Neural progenitor cell (in vitro differentiated cells): ENCODE measurements around the gene DOK4. TPM values are rescaled to one million over a fixed set of nuclear protein-coding genes. Genes with fewer than 3 reads are reported as not detected.

ENCODE experiments used
- DNase-seq: peaks from one replicate; pipeline ENCODE4 v3.0.0-alpha.2; 2016; ENCODE audit warnings: low spot score
- H2AFZ ChIP-seq: fragments of 200-600 bp; sonication (generic); replicated peaks from 2 replicates; pipeline ENCODE4 v1.6.1; 2016; ENCODE audit warnings: antibody characterized with exemption
- H3F3A ChIP-seq: fragments of 200-600 bp; sonication (generic); 2 replicates; pipeline ENCODE4 v1.6.1; 2016; ENCODE audit warnings: antibody characterized with exemption, low read depth
- H3K27ac ChIP-seq: fragments of 200-600 bp; sonication (generic); 2 replicates; pipeline ENCODE4 v1.5.1; 2016; ENCODE audit warnings: mild to moderate bottlenecking
- H3K27me3 ChIP-seq: fragments of 200-600 bp; sonication (generic); 2 replicates; pipeline ENCODE4 v1.6.1; 2016; ENCODE audit warnings: mild to moderate bottlenecking, moderate library complexity
- H3K36me3 ChIP-seq: fragments of 200-600 bp; sonication (generic); 2 replicates; pipeline ENCODE4 v1.5.1; 2016
- H3K4me1 ChIP-seq: fragments of 200-600 bp; sonication (generic); 2 replicates; pipeline ENCODE4 v1.6.1; 2016; ENCODE audit warnings: mixed run types
- H3K4me2 ChIP-seq: fragments of 200-600 bp; sonication (generic); 2 replicates; pipeline ENCODE4 v1.6.1; 2016
- H3K4me3 ChIP-seq: fragments of 200-600 bp; sonication (generic); 2 replicates; pipeline ENCODE4 v1.5.1; 2016
- H3K79me2 ChIP-seq: fragments of 200-600 bp; sonication (generic); 2 replicates; pipeline ENCODE4 v1.6.1; 2016; ENCODE audit warnings: low read depth
- H3K9ac ChIP-seq: fragments of 200-600 bp; sonication (generic); 2 replicates; pipeline ENCODE4 v1.6.1; 2016
- H3K9me3 ChIP-seq: fragments of 200-600 bp; sonication (generic); 2 replicates; pipeline ENCODE4 v1.5.1; 2016; ENCODE audit warnings: low read depth
- H4K20me1 ChIP-seq: fragments of 200-600 bp; sonication (generic); 2 replicates; pipeline ENCODE4 v1.6.1; 2016; ENCODE audit warnings: low read depth
- H3K27ac Mint-ChIP-seq: 3 replicates; pipeline ENCODE4 v1.8.0; 2021; ENCODE audit warnings: mixed read lengths
- H3K27me3 Mint-ChIP-seq: 2 replicates; pipeline ENCODE4 v1.8.0; 2022; ENCODE audit warnings: low read depth, mild to moderate bottlenecking, inconsistent platforms, moderate library complexity, mixed read lengths; ENCODE audit not compliant: insufficient read depth
- H3K36me3 Mint-ChIP-seq: 3 replicates; pipeline ENCODE4 v1.8.0; 2021; ENCODE audit warnings: mixed read lengths
- H3K4me1 Mint-ChIP-seq: 3 replicates; pipeline ENCODE4 v1.8.0; 2021; ENCODE audit warnings: mixed read lengths
- H3K4me3 Mint-ChIP-seq: 3 replicates; pipeline ENCODE4 v1.8.0; 2021; ENCODE audit warnings: mild to moderate bottlenecking, moderate library complexity, mixed read lengths
- H3K9me3 Mint-ChIP-seq: 3 replicates; pipeline ENCODE4 v1.8.0; 2020; ENCODE audit warnings: mixed read lengths
- EZH2 ChIP-seq: fragments of 200-600 bp; sonication (generic); IDR thresholded peaks from 2 replicates; pipeline ENCODE4 v1.6.1; 2017; ENCODE audit warnings: antibody characterized with exemption, mild to moderate bottlenecking, moderate library complexity
- EZH2phosphoT487 ChIP-seq: fragments of 200-600 bp; sonication (generic); IDR thresholded peaks from 2 replicates; pipeline ENCODE4 v1.6.1; 2017; ENCODE audit warnings: antibody characterized with exemption
- total RNA-seq: library from RNA; depleted of rRNA; stranded (reverse); fragments of >200 nt; gene quantifications from 2 replicates; pipeline ENCODE4 v1.2.3, GENCODE V29; 2015; ENCODE audit warnings: low replicate concordance
- TF ChIP-seq, protein P1 (sequence below): fragments of 200-600 bp; sonication (generic); IDR thresholded peaks from 2 replicates; pipeline ENCODE4 v1.5.1; 2017; ENCODE audit warnings: antibody characterized with exemption, mild to moderate bottlenecking

DOK4 gene
- total RNA-seq, 1 donor from 2014 or later, result 10.5 TPM

DNA sequence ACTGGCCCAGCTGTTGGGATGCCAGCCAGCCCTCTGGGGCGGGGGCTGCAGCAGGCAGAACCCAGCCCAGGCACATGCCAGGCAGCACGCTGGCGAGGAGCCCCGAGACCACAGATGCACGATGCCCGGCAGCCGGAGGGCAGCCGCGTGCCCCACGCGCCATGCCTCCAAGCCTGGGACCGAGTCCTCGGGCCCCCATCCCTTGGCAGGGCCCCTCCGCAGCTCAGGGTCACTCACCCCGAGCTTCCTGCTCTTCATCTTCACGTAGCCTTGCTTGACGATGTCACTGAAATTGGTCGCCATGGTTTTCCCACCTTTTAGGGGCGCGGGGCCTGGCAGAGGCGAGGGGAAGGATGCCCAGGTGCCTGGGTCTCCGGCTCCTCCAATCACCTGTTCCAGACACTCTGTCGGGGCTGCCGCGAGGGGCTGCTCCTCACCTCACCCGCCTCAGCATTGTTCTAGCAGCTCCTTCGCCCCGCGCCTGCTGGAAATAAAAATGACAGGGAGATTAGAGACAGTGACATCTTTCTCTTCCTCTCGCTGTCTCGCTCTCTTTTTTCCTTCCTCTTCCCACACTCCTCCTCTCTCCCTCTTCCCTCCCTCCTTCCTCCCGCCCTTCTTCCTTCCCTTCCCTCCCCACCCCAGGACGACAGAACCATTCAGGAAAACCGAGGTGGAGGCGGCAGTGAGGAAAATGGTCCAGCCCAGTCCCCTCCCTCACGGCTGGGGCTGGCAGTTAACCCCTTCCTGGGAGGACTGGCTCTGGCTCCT is 6.9 kb downstream of the DOK4 start:
- Mint-ChIP-seq H3K4me3 (peak overlapping the region; percentile 94), H3K9me3 (no peaks in the 10 kb centered on the region), H3K27ac (peak overlapping the region; percentile 93), H3K4me1 (peaks cover 37% of the 10 kb centered on the region), H3K27me3 (peaks cover 5% of the 10 kb centered on the region), H3K36me3 (no peaks in the 10 kb centered on the region)
- no peaks in the 10 kb centered on the region for H3K9me3 ChIP-seq
- H2AFZ ChIP-seq, result peak overlapping the region; percentile 12
- DNase-seq, result peak; percentile 66
- TF ChIP-seq EZH2phosphoT487, result no peak
- no peak for TF ChIP-seq EZH2
- TF ChIP-seq, protein P1, sequence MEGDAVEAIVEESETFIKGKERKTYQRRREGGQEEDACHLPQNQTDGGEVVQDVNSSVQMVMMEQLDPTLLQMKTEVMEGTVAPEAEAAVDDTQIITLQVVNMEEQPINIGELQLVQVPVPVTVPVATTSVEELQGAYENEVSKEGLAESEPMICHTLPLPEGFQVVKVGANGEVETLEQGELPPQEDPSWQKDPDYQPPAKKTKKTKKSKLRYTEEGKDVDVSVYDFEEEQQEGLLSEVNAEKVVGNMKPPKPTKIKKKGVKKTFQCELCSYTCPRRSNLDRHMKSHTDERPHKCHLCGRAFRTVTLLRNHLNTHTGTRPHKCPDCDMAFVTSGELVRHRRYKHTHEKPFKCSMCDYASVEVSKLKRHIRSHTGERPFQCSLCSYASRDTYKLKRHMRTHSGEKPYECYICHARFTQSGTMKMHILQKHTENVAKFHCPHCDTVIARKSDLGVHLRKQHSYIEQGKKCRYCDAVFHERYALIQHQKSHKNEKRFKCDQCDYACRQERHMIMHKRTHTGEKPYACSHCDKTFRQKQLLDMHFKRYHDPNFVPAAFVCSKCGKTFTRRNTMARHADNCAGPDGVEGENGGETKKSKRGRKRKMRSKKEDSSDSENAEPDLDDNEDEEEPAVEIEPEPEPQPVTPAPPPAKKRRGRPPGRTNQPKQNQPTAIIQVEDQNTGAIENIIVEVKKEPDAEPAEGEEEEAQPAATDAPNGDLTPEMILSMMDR, result no peak
- peak overlapping the region; percentile 73 for H3K4me2 ChIP-seq
- H3K36me3 ChIP-seq, result no peaks in the 10 kb centered on the region
- H3K27me3 ChIP-seq, result peaks cover 7% of the 10 kb centered on the region
- peaks cover 7% of the 10 kb centered on the region for H4K20me1 ChIP-seq
- H3F3A ChIP-seq, result peaks cover 13% of the 10 kb centered on the region
- peaks cover 44% of the 10 kb centered on the region for H3K4me1 ChIP-seq
- no peaks in the 10 kb centered on the region for H3K79me2 ChIP-seq
- H3K4me3 ChIP-seq, result peak overlapping the region; percentile 41
- H3K27ac ChIP-seq, result no peak overlapping the region
- H3K9ac ChIP-seq, result no peak overlapping the region

DNA sequence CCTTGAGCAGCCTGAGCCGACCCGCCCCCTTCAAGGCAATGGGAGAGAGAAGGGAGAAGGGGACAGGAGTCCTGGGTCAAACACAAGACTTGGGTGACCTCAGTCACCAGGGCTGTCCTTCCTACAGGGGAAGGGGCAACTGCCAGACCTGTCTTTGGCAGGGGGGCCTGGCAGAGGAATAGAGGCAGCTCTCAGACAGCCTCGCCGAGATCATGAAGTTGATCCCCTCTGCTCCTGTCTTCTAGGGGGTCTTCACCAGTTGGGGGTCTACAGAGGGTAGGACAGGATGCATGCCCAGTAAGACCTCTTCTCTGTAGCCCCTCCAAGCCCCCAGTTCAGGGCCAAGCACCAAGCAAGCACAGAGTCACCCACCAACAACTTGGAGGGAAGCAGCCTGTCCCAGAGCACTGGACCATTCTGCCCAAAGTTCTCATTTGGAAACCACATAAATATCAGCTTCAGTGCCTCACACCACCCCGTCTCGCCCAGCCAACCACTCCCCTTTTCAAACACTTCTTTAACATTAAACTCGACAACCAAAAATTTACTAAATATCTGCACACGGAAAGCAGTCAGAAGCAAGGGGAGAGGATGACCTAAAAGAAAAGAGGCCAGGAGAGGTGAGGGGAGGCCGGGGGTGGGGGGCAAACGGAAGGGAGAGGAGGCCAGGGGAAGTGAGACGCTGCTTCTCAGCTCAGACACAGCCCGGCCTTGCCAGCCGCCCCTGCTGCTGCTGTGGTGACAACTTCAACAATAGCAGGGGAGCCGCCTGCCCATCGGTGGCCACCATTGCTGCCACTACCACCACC is 7.7 kb downstream of the DOK4 start:
- H3K27ac ChIP-seq, result no peak overlapping the region
- peaks cover 37% of the 10 kb centered on the region for H3K4me1 Mint-ChIP-seq
- no peak for DNase-seq

DNA sequence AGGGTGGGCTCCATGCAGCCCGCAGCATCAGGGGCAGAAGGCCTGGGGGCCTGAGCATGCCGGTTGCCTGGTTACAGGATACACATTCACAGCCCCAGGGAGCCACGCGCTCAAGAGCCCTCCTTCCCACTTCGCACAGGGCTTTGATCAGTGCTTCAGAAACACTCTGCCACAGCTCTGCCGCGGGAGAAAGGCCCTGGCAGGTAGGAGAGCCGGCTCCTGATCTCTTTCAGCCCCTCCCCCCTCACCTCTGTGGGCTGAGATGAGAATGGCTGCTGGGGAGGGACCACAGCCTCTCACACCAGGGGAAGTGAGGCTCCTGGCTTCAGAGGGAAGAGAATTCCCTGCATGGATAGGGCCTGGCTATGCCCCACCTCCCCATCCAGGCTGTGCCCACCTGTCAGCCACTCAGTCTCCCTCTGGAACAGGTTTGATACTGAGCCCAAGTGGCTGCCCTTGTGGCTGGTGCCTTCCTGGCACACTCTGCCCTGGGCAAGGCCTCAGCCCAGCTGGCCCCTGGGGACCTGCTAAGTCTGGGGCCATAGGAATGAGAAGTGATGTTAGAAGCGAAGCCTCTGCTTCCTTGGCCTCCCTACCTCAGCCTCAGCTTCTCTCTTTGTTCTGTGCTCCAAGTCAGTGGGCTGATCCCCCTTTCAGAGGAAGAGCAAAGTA is 8.6 kb downstream of the DOK4 start:
- H3K79me2 ChIP-seq, result no peaks in the 10 kb centered on the region
- H3K9ac ChIP-seq, result no peak overlapping the region
- peak; percentile 56 for DNase-seq
- Mint-ChIP-seq H3K27me3 (peaks cover 2% of the 10 kb centered on the region), H3K4me3 (peak overlapping the region; percentile 66), H3K36me3 (no peaks in the 10 kb centered on the region), H3K27ac (peak overlapping the region; percentile 57), H3K9me3 (no peaks in the 10 kb centered on the region), H3K4me1 (peaks cover 37% of the 10 kb centered on the region)
- H3K27me3 ChIP-seq, result peaks cover 7% of the 10 kb centered on the region
- no peak overlapping the region for H3K27ac ChIP-seq
- no peak overlapping the region for H3K4me3 ChIP-seq
- peaks cover 44% of the 10 kb centered on the region for H3K4me1 ChIP-seq
- peaks cover 10% of the 10 kb centered on the region for H4K20me1 ChIP-seq
- H3K9me3 ChIP-seq, result no peaks in the 10 kb centered on the region
- peak overlapping the region; percentile 49 for H3K4me2 ChIP-seq
- no peak for TF ChIP-seq EZH2
- TF ChIP-seq EZH2phosphoT487, result no peak
- TF ChIP-seq, protein P1, result no peak
- H3K36me3 ChIP-seq, result no peaks in the 10 kb centered on the region
- no peak overlapping the region for H2AFZ ChIP-seq
- H3F3A ChIP-seq, result peaks cover 15% of the 10 kb centered on the region

More for the DNA sequence above, 7.7 kb downstream of the DOK4 start:
- H3K9ac ChIP-seq, result no peak overlapping the region
- H2AFZ ChIP-seq, result no peak overlapping the region
- H3K79me2 ChIP-seq, result no peaks in the 10 kb centered on the region
- H3K27me3 ChIP-seq, result peaks cover 7% of the 10 kb centered on the region
- H3K4me2 ChIP-seq, result peak overlapping the region; percentile 73
- peaks cover 13% of the 10 kb centered on the region for H3F3A ChIP-seq
- H3K9me3 ChIP-seq, result no peaks in the 10 kb centered on the region
- H3K4me1 ChIP-seq, result peaks cover 44% of the 10 kb centered on the region
- no peaks in the 10 kb centered on the region for H3K36me3 ChIP-seq
- Mint-ChIP-seq H3K4me3 (peak overlapping the region; percentile 82), H3K36me3 (no peaks in the 10 kb centered on the region), H3K9me3 (no peaks in the 10 kb centered on the region), H3K27me3 (peaks cover 5% of the 10 kb centered on the region), H3K27ac (peak overlapping the region; percentile 14)
- TF ChIP-seq, protein P1, result no peak
- TF ChIP-seq EZH2 (no peak), EZH2phosphoT487 (no peak)
- peak overlapping the region; percentile 41 for H3K4me3 ChIP-seq
- peaks cover 7% of the 10 kb centered on the region for H4K20me1 ChIP-seq
